ENCODE measurements around the gene SLC35F4. TPM values are rescaled to one million over a fixed set of nuclear protein-coding genes. Genes with fewer than 3 reads are reported as not detected.

Gene SLC35F4
- total RNA-seq, 1 experiment from 2014 or later, result not detected

GRCh38 chr14:57812741-57813140 is 53.2 kb downstream of the SLC35F4 start:
- Histone ChIP-seq H3K27ac (ENCODE audit: low read depth, low read length) (no peak overlapping the region), H3K4me1 (ENCODE audit: control insufficient read depth in 1 of 2, insufficient read depth in 2 of 2, low read length in 2 of 2) (peaks cover 0 to 13% of the 10 kb centered on the region in 2 experiments; a peak in 2 of 4 replicates), H4K20me1 (ENCODE audit: insufficient read depth) (no peaks in the 10 kb centered on the region), H3K79me2 (ENCODE audit: insufficient read depth, low read length) (no peaks in the 10 kb centered on the region), H3K27me3 (ENCODE audit: insufficient read depth, low read length) (no peaks in the 10 kb centered on the region), H3K36me3 (ENCODE audit: control insufficient read depth in 1 of 2, insufficient read depth in 2 of 2, low read length in 2 of 2) (no peaks in the 10 kb centered on the region), H2AFZ (ENCODE audit: low read depth, low read length, poor library complexity, severe bottlenecking) (no peak overlapping the region), H3K9me2 (ENCODE audit: insufficient read depth) (no peaks in the 10 kb centered on the region), H3K9me3 (ENCODE audit: control insufficient read depth in 1 of 2, insufficient read depth in 1 of 2, low read depth in 1 of 2, low read length in 2 of 2) (no peaks in the 10 kb centered on the region), H3K4me3 (replicated peaks in 1 of 2; ENCODE audit: low read depth in 1 of 2, low read length in 2 of 2) (no peak overlapping the region), H3K4me2 (ENCODE audit: low read length) (no peak overlapping the region), H3K9ac (ENCODE audit: low read length) (no peak overlapping the region)
- ChIA-PET POLR2A (no interaction called here), RAD21 (ENCODE audit: low non-redundant PET in 1 of 2, low total read pairs in 2 of 2, uncharacterized antibody in 2 of 2, unreplicated experiment in 2 of 2) (no interaction called here), CTCF (no interaction called here)
- ATAC-seq, result no peak
- TF ChIP-seq ZFX (IDR thresholded peaks at IDR 0.05), result no peak
- no peak for TF ChIP-seq FOSL1 (IDR thresholded peaks at IDR 0.05; ENCODE audit: low read depth)
- TF ChIP-seq POLR2AphosphoS5 (IDR thresholded peaks at IDR 0.05; ENCODE audit: low read depth, low read length), result no peak
- TF ChIP-seq MAX (IDR thresholded peaks at IDR 0.05), result no peak
- no peak for TF ChIP-seq RAD21 (IDR thresholded peaks at IDR 0.05; ENCODE audit: low read depth)
- TF ChIP-seq TCF7L2 (IDR thresholded peaks at IDR 0.05; ENCODE audit: borderline replicate concordance, extremely low read depth, insufficient read depth, insufficient read length), result no peak
- no peak for TF ChIP-seq JUND (IDR thresholded peaks at IDR 0.05)
- intact Hi-C loops (cut with micrococcal nuclease), result no loop called here
- DNase-seq (ENCODE audit: low read depth, low spot score), result no peak
- no TSS peak for BruUV-seq (replicated peaks)

DNA sequence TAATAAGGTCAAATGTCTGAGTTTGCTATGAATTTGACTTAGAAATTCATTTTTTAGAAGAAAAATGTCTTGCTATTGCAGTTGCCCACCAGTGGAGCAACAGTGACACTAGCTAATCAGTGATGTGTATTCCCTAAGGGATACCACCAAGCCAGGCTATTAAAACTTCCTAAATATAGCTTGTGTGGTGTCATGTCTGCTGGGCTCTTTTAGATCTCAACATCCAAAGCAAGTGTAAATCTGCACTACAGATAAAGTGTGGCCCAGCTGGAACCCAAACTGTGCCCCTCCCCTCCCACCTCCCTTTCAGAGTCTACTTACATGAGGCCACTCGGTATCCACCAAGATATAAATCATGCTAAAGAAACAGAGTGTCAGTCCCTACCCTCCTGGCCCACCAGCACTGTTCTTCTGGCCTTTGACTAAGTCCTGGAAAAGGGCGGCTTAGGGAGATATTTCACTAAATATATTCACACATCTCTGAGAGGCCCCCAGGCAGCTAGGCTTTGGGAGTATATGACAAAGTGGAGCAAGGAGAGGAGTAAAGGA is 53.8 kb downstream of the SLC35F4 start:
- no peak overlapping the region for H3K27ac ChIP-seq (ENCODE audit: low read depth, low read length)
- no peak overlapping the region for H2AFZ ChIP-seq (ENCODE audit: low read depth, low read length, poor library complexity, severe bottlenecking)
- ChIA-PET CTCF (no interaction called here), RAD21 (ENCODE audit: low non-redundant PET in 1 of 2, low total read pairs in 2 of 2, uncharacterized antibody in 2 of 2, unreplicated experiment in 2 of 2) (no interaction called here), POLR2A (no interaction called here)
- DNase-seq (ENCODE audit: low read depth, low spot score), result no peak
- H3K9me3 ChIP-seq (ENCODE audit: control insufficient read depth in 1 of 2, insufficient read depth in 1 of 2, low read depth in 1 of 2, low read length in 2 of 2), result no peaks in the 10 kb centered on the region; a peak in 1 of 4 replicates
- H3K9ac ChIP-seq (ENCODE audit: low read length), result no peak overlapping the region
- H4K20me1 ChIP-seq (ENCODE audit: insufficient read depth), result no peaks in the 10 kb centered on the region
- no peak overlapping the region for H3K4me3 ChIP-seq (replicated peaks in 1 of 2; ENCODE audit: low read depth in 1 of 2, low read length in 2 of 2)
- no peak overlapping the region for H3K4me2 ChIP-seq (ENCODE audit: low read length)
- no peaks in the 10 kb centered on the region for H3K36me3 ChIP-seq (ENCODE audit: control insufficient read depth in 1 of 2, insufficient read depth in 2 of 2, low read length in 2 of 2)
- no peaks in the 10 kb centered on the region for H3K27me3 ChIP-seq (ENCODE audit: insufficient read depth, low read length)
- no TSS peak for BruUV-seq (replicated peaks)
- H3K79me2 ChIP-seq (ENCODE audit: insufficient read depth, low read length), result no peaks in the 10 kb centered on the region
- H3K4me1 ChIP-seq (ENCODE audit: control insufficient read depth in 1 of 2, insufficient read depth in 2 of 2, low read length in 2 of 2), result peaks cover 0 to 7% of the 10 kb centered on the region in 2 experiments; a peak in 2 of 4 replicates
- H3K9me2 ChIP-seq (ENCODE audit: insufficient read depth), result no peaks in the 10 kb centered on the region
- intact Hi-C loops (cut with micrococcal nuclease), result no loop called here
- no peak for ATAC-seq
- TF ChIP-seq ZBTB33 (IDR thresholded peaks at IDR 0.05; ENCODE audit: extremely low read depth, insufficient replicate concordance, low read length), result no peak
- no peak for TF ChIP-seq EZH2phosphoT487 (IDR thresholded peaks at IDR 0.05; ENCODE audit: borderline replicate concordance)
- TF ChIP-seq CTCF (IDR thresholded peaks at IDR 0.05 in 2 of 3, conservative IDR thresholded peaks at IDR 0.05 in 1 of 3; ENCODE audit: borderline replicate concordance in 1 of 3, insufficient read depth in 1 of 3, low read depth in 2 of 3, low read length in 2 of 3), result no peak
- TF ChIP-seq, protein P1, sequence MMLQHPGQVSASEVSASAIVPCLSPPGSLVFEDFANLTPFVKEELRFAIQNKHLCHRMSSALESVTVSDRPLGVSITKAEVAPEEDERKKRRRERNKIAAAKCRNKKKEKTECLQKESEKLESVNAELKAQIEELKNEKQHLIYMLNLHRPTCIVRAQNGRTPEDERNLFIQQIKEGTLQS (IDR thresholded peaks at IDR 0.05), result no peak
- TF ChIP-seq ZNF274 (IDR thresholded peaks at IDR 0.05; ENCODE audit: low read depth, low read length), result no peak
- no peak for TF ChIP-seq ELF1 (IDR thresholded peaks at IDR 0.05; ENCODE audit: borderline replicate concordance, low read depth)
- no peak for TF ChIP-seq CBX3 (IDR thresholded peaks at IDR 0.05; ENCODE audit: low read depth)
- no peak for TF ChIP-seq CEBPB (IDR thresholded peaks at IDR 0.05; ENCODE audit: low read depth)
- no peak for TF ChIP-seq SRF (IDR thresholded peaks at IDR 0.05; ENCODE audit: low read depth)
